Endothelial cell of umbilical vein (primary cell): ENCODE results near the gene PRDX4. TPM values are rescaled to one million over a fixed set of nuclear protein-coding genes. Genes with fewer than 3 reads are reported as not detected.

Experiments
- BruUV-seq: library from RNA; stranded (reverse); fragments of 400-500 nt; replicated peaks from 2 replicates; lab custom pipeline; 2021; lab: Mats Ljungman, UMichigan
- CTCF ChIA-PET: fragments of 300-600, 350-600 bp; sonication (Branson Sonifier 250); formaldehyde crosslinking; loops from one replicate; lab custom pipeline; 2021; ENCODE audit warnings: antibody characterized with exemption, inconsistent platforms; lab: Charles Lee
- POLR2A ChIA-PET: fragments of 300-600, 350-600 bp; sonication (Branson Sonifier 250); formaldehyde crosslinking; loops from one replicate; lab custom pipeline; 2021; ENCODE audit warnings: antibody characterized with exemption, inconsistent platforms; lab: Charles Lee
- DNase-seq: peaks from one replicate; pipeline ENCODE4 v3.0.0-alpha.2; 2011; ENCODE audit warnings: low read depth, low spot score
- FAIRE-seq: peaks from 2 replicates; lab custom pipeline; 2011; peaks lifted over from hg19 to GRCh38; lab: Jason Lieb, UNC
- H2AFZ ChIP-seq: 2 replicates; pipeline ENCODE4 v1.6.0; 2012; ENCODE audit warnings: low read depth, low read length, control low read depth, inconsistent platforms
- H3K27ac ChIP-seq: 2 replicates; pipeline ENCODE4 v1.5.1; 2011; ENCODE audit warnings: low read depth, mild to moderate bottlenecking, control low read depth, low read length, moderate library complexity; ENCODE audit not compliant: insufficient read depth
- H3K27me3 ChIP-seq, 2 experiments: 2 replicates each; pipeline versions ENCODE4 v1.6.0 to v1.6.1; 2011; ENCODE audit warnings: low read length in 2 of 2, mixed read lengths in 1 of 2; ENCODE audit not compliant: control insufficient read depth in 2 of 2, insufficient read depth in 2 of 2
- H3K36me3 ChIP-seq, 2 experiments: 2 replicates in 1 of 2; 3 replicates in 1 of 2; pipeline ENCODE4 v1.5.1; 2011; ENCODE audit warnings: low read length in 2 of 2, mild to moderate bottlenecking in 1 of 2, moderate library complexity in 1 of 2; ENCODE audit not compliant: control insufficient read depth in 2 of 2, insufficient read depth in 2 of 2; ENCODE audit errors: extremely low read depth in 1 of 2
- H3K4me1 ChIP-seq: 3 replicates; pipeline ENCODE4 v1.5.1; 2011; ENCODE audit warnings: mild to moderate bottlenecking, low read length; ENCODE audit not compliant: control insufficient read depth, insufficient read depth; ENCODE audit errors: extremely low read depth
- H3K4me2 ChIP-seq: 2 replicates; pipeline ENCODE4 v1.6.1; 2011; ENCODE audit warnings: low read length, control low read depth, mixed read lengths; ENCODE audit not compliant: insufficient read depth
- H3K4me3 ChIP-seq, 3 experiments: fragments of 200-600 bp in 1 of 3; sonication (generic), shearing (Covaris generic) in 1 of 3; replicated peaks in 1 of 3; 2 replicates each; pipeline ENCODE4 v1.5.1; 2011 to 2016; ENCODE audit warnings: control low read depth in 3 of 3, low read length in 3 of 3, mild to moderate bottlenecking in 2 of 3, inconsistent platforms in 1 of 3, low read depth in 1 of 3, moderate library complexity in 1 of 3; ENCODE audit not compliant: insufficient read depth in 1 of 3
- H3K79me2 ChIP-seq: 2 replicates; pipeline ENCODE4 v1.6.0; 2012; ENCODE audit warnings: low read length, inconsistent platforms; ENCODE audit not compliant: control insufficient read depth, insufficient read depth
- H3K9ac ChIP-seq: replicated peaks from 2 replicates; pipeline ENCODE3; 2011; ENCODE audit warnings: low read length, control low read depth; ENCODE audit not compliant: insufficient read depth; ENCODE audit errors: extremely low read depth
- H3K9me1 ChIP-seq: replicated peaks from 3 replicates; pipeline ENCODE4 v1.6.0; 2011; ENCODE audit warnings: mild to moderate bottlenecking, low read length; ENCODE audit not compliant: control insufficient read depth, insufficient read depth; ENCODE audit errors: extremely low read depth
- H3K9me3 ChIP-seq: replicated peaks from 2 replicates; pipeline ENCODE4 v1.5.1; 2012; ENCODE audit warnings: low read length, inconsistent platforms; ENCODE audit not compliant: control insufficient read depth, insufficient read depth
- H4K20me1 ChIP-seq: replicated peaks from 2 replicates; pipeline ENCODE3; 2011; ENCODE audit warnings: mild to moderate bottlenecking, low read length; ENCODE audit not compliant: control insufficient read depth, insufficient read depth; ENCODE audit errors: extremely low read depth
- CTCF ChIP-seq, 2 donors: IDR thresholded peaks; 1 replicate in 1 of 2; 2 replicates in 1 of 2; pipeline ENCODE4 v1.5.1; 2011; ENCODE audit warnings: low read length in 2 of 2, mild to moderate bottlenecking in 2 of 2, moderate library complexity in 2 of 2, control low read depth in 1 of 2, inconsistent platforms in 1 of 2, low read depth in 1 of 2; ENCODE audit not compliant: insufficient read depth in 1 of 2; ENCODE audit errors: extremely low read depth in 1 of 2
- EZH2 ChIP-seq: IDR thresholded peaks from 2 replicates; pipeline ENCODE4 v1.6.1; 2012; ENCODE audit warnings: borderline replicate concordance, low read depth, mild to moderate bottlenecking, moderate library complexity, low read length, inconsistent platforms; ENCODE audit not compliant: severe bottlenecking
- FOS ChIP-seq: IDR thresholded peaks from 2 replicates; pipeline ENCODE4 v1.6.1; 2011; ENCODE audit warnings: mild to moderate bottlenecking, low read length, moderate library complexity, borderline replicate concordance; ENCODE audit not compliant: insufficient read depth
- JUN ChIP-seq: IDR thresholded peaks from 2 replicates; pipeline ENCODE4 v1.6.1; 2011; ENCODE audit warnings: borderline replicate concordance, low read depth; ENCODE audit not compliant: insufficient read length, insufficient read depth
- MAX ChIP-seq: IDR thresholded peaks from 2 replicates; pipeline ENCODE4 v1.6.1; 2011; ENCODE audit not compliant: insufficient read depth, insufficient read length
- MYC ChIP-seq: IDR thresholded peaks from one replicate; pipeline ENCODE4 v1.6.1; 2011; ENCODE audit warnings: mild to moderate bottlenecking, low read depth, low read length
- POLR2AphosphoS5 ChIP-seq: IDR thresholded peaks from 2 replicates; pipeline ENCODE4 v1.6.1; 2012; ENCODE audit warnings: low read depth, mild to moderate bottlenecking, control low read depth, low read length, moderate library complexity; ENCODE audit not compliant: insufficient read depth
- dilution Hi-C: fragments of 300-500 bp; cut with MboI; formaldehyde crosslinking; loops from one replicate; pipeline ENCODE4 v1.15.0; 2019; ENCODE audit warnings: low sequenced_read_pairs; ENCODE audit not compliant: extremely low pct_ligation_motif_present
- intact Hi-C: fragments of 100-400 bp; cut with micrococcal nuclease; formaldehyde crosslinking; loops from one replicate; pipeline ENCODE4 v1.10.0; 2022
- polyA plus RNA-seq, 4 experiments: library from polyadenylated mRNA; depleted of rRNA in 3 of 4; stranded (reverse) in 3 of 4; unstranded in 1 of 4; fragments of >200 nt; gene quantifications; 2 replicates each; pipeline versions ENCODE4 v1.2.1 to v1.2.3, GENCODE V29; 2011 to 2012; ENCODE audit warnings: missing spikeins in 1 of 4
- total RNA-seq: library from RNA; stranded (reverse); gene quantifications from 2 replicates; pipeline ENCODE4 v1.2.3, GENCODE V29; 2021

PRDX4 gene
- total and polyA plus RNA-seq, 2 donors (not counting 3 experiments of a cell fraction or from before 2014, with no cell fraction given): 144 to 145 TPM

GRCh38 chrX:23699636-23700194, 32.4 kb downstream of the PRDX4 start:
- no peaks in the 10 kb centered on the region for H3K27me3 ChIP-seq
- TF ChIP-seq JUN (no peak), MAX (no peak), EZH2 (no peak), CTCF (IDR thresholded peaks at IDR 0.05; ENCODE audit: extremely low read depth in 1 of 2, insufficient read depth in 1 of 2, low read depth in 1 of 2, low read length in 2 of 2) (no peak), FOS (no peak), MYC (no peak), POLR2AphosphoS5 (no peak)
- no peaks in the 10 kb centered on the region for H3K9me1 ChIP-seq
- H3K27ac ChIP-seq: no peak overlapping the region
- DNase-seq: no peak
- FAIRE-seq: peak; percentile 66
- peaks cover 2 to 4% of the 10 kb centered on the region in 2 experiments for H3K36me3 ChIP-seq
- ChIA-PET POLR2A (interaction anchor here (0.7 kb wide), 1 partner anchor 155 kb away, joined by 3 read pairs; no protein-coding TSS in a partner anchor), CTCF (interaction anchor here (4.0 kb wide), 1 partner anchor 202 kb away, joined by 29 read pairs; no protein-coding TSS in a partner anchor)
- H4K20me1 ChIP-seq: no peaks in the 10 kb centered on the region
- intact Hi-C loops (loop anchor here (10.0 kb wide), 2 partner anchors 85 to 355 kb away; partner anchors contain the start of genes EIF2S3 and SAT1), dilution Hi-C loops (no loop called here)
- no peak overlapping the region for H3K9ac ChIP-seq
- no TSS peak for BruUV-seq
- H3K4me2 ChIP-seq: no peak overlapping the region
- no peak overlapping the region for H2AFZ ChIP-seq
- H3K4me1 ChIP-seq: no peaks in the 10 kb centered on the region
- H3K79me2 ChIP-seq: no peaks in the 10 kb centered on the region
- H3K4me3 ChIP-seq: no peak overlapping the region
- no peaks in the 10 kb centered on the region for H3K9me3 ChIP-seq
